Neural progenitor cell (in vitro differentiated cells): Measurements from ENCODE around the gene GMPR. TPM values are rescaled to one million over a fixed set of nuclear protein-coding genes. Genes with fewer than 3 reads are reported as not detected.

Experiments
- DNase-seq: peaks from one replicate; pipeline ENCODE4 v3.0.0-alpha.2; 2016; ENCODE audit warnings: low spot score
- H2AFZ ChIP-seq: fragments of 200-600 bp; sonication (generic); replicated peaks from 2 replicates; pipeline ENCODE4 v1.6.1; 2016; ENCODE audit warnings: antibody characterized with exemption
- H3F3A ChIP-seq: fragments of 200-600 bp; sonication (generic); 2 replicates; pipeline ENCODE4 v1.6.1; 2016; ENCODE audit warnings: antibody characterized with exemption, low read depth
- H3K27ac ChIP-seq: fragments of 200-600 bp; sonication (generic); 2 replicates; pipeline ENCODE4 v1.5.1; 2016; ENCODE audit warnings: mild to moderate bottlenecking
- H3K27me3 ChIP-seq: fragments of 200-600 bp; sonication (generic); 2 replicates; pipeline ENCODE4 v1.6.1; 2016; ENCODE audit warnings: mild to moderate bottlenecking, moderate library complexity
- H3K36me3 ChIP-seq: fragments of 200-600 bp; sonication (generic); 2 replicates; pipeline ENCODE4 v1.5.1; 2016
- H3K4me1 ChIP-seq: fragments of 200-600 bp; sonication (generic); 2 replicates; pipeline ENCODE4 v1.6.1; 2016; ENCODE audit warnings: mixed run types
- H3K4me2 ChIP-seq: fragments of 200-600 bp; sonication (generic); 2 replicates; pipeline ENCODE4 v1.6.1; 2016
- H3K4me3 ChIP-seq: fragments of 200-600 bp; sonication (generic); 2 replicates; pipeline ENCODE4 v1.5.1; 2016
- H3K79me2 ChIP-seq: fragments of 200-600 bp; sonication (generic); 2 replicates; pipeline ENCODE4 v1.6.1; 2016; ENCODE audit warnings: low read depth
- H3K9ac ChIP-seq: fragments of 200-600 bp; sonication (generic); 2 replicates; pipeline ENCODE4 v1.6.1; 2016
- H3K9me3 ChIP-seq: fragments of 200-600 bp; sonication (generic); 2 replicates; pipeline ENCODE4 v1.5.1; 2016; ENCODE audit warnings: low read depth
- H4K20me1 ChIP-seq: fragments of 200-600 bp; sonication (generic); 2 replicates; pipeline ENCODE4 v1.6.1; 2016; ENCODE audit warnings: low read depth
- H3K27ac Mint-ChIP-seq: 3 replicates; pipeline ENCODE4 v1.8.0; 2021; ENCODE audit warnings: mixed read lengths
- H3K27me3 Mint-ChIP-seq: 2 replicates; pipeline ENCODE4 v1.8.0; 2022; ENCODE audit warnings: low read depth, mild to moderate bottlenecking, inconsistent platforms, moderate library complexity, mixed read lengths; ENCODE audit not compliant: insufficient read depth
- H3K36me3 Mint-ChIP-seq: 3 replicates; pipeline ENCODE4 v1.8.0; 2021; ENCODE audit warnings: mixed read lengths
- H3K4me1 Mint-ChIP-seq: 3 replicates; pipeline ENCODE4 v1.8.0; 2021; ENCODE audit warnings: mixed read lengths
- H3K4me3 Mint-ChIP-seq: 3 replicates; pipeline ENCODE4 v1.8.0; 2021; ENCODE audit warnings: mild to moderate bottlenecking, moderate library complexity, mixed read lengths
- H3K9me3 Mint-ChIP-seq: 3 replicates; pipeline ENCODE4 v1.8.0; 2020; ENCODE audit warnings: mixed read lengths
- CTCF ChIP-seq: fragments of 200-600 bp; sonication (generic); IDR thresholded peaks from 2 replicates; pipeline ENCODE4 v1.5.1; 2017; ENCODE audit warnings: antibody characterized with exemption, mild to moderate bottlenecking
- EZH2 ChIP-seq: fragments of 200-600 bp; sonication (generic); IDR thresholded peaks from 2 replicates; pipeline ENCODE4 v1.6.1; 2017; ENCODE audit warnings: antibody characterized with exemption, mild to moderate bottlenecking, moderate library complexity
- EZH2phosphoT487 ChIP-seq: fragments of 200-600 bp; sonication (generic); IDR thresholded peaks from 2 replicates; pipeline ENCODE4 v1.6.1; 2017; ENCODE audit warnings: antibody characterized with exemption
- total RNA-seq: library from RNA; depleted of rRNA; stranded (reverse); fragments of >200 nt; gene quantifications from 2 replicates; pipeline ENCODE4 v1.2.3, GENCODE V29; 2015; ENCODE audit warnings: low replicate concordance

The GMPR gene
- total RNA-seq, 1 donor from 2014 or later: not detected

- Mint-ChIP-seq H3K27me3 (peaks cover 33% of the 10 kb centered on the region), H3K4me1 (peaks cover 39% of the 10 kb centered on the region), H3K27ac (peak overlapping the region; percentile 39), H3K9me3 (no peaks in the 10 kb centered on the region), H3K4me3 (peak overlapping the region; percentile 89), H3K36me3 (no peaks in the 10 kb centered on the region)
- Histone ChIP-seq H3K4me2 (peak overlapping the region; percentile 98), H3K9ac (no peak overlapping the region), H3K79me2 (no peaks in the 10 kb centered on the region), H3K27ac (no peak overlapping the region), H3K9me3 (no peaks in the 10 kb centered on the region), H3K4me1 (peaks cover 6% of the 10 kb centered on the region), H3K27me3 (peaks cover 73% of the 10 kb centered on the region), H4K20me1 (no peaks in the 10 kb centered on the region), H3K4me3 (peak overlapping the region; percentile 61), H3F3A (peaks cover 10% of the 10 kb centered on the region), H3K36me3 (no peaks in the 10 kb centered on the region), H2AFZ (no peak overlapping the region)
- DNase-seq: peak; percentile 46
- TF ChIP-seq EZH2: peak; percentile 57
- no peak for TF ChIP-seq EZH2phosphoT487
- TF ChIP-seq CTCF: peak; percentile 49
Measured at GRCh38 chr6:16238963-16239797, 793 bp downstream of the GMPR start.

- H3K4me3 Mint-ChIP-seq: peak overlapping the region; percentile 89
- TF ChIP-seq EZH2 (no peak), CTCF (no peak), EZH2phosphoT487 (no peak)
- Histone ChIP-seq H3K36me3 (no peaks in the 10 kb centered on the region), H3K27me3 (peaks cover 73% of the 10 kb centered on the region), H3K4me2 (peak overlapping the region; percentile 98), H3F3A (peaks cover 15% of the 10 kb centered on the region), H3K27ac (no peak overlapping the region), H3K9me3 (no peaks in the 10 kb centered on the region), H3K4me1 (peaks cover 11% of the 10 kb centered on the region), H2AFZ (no peak overlapping the region), H4K20me1 (no peaks in the 10 kb centered on the region), H3K9ac (no peak overlapping the region), H3K4me3 (no peak overlapping the region), H3K79me2 (no peaks in the 10 kb centered on the region)
- H3K4me1 Mint-ChIP-seq: peaks cover 43% of the 10 kb centered on the region
- H3K36me3 Mint-ChIP-seq: no peaks in the 10 kb centered on the region
- peaks cover 36% of the 10 kb centered on the region for H3K27me3 Mint-ChIP-seq
- peak; percentile 68 for DNase-seq
- no peak overlapping the region for H3K27ac Mint-ChIP-seq
- H3K9me3 Mint-ChIP-seq: no peaks in the 10 kb centered on the region
Measured at GRCh38 chr6:16239798-16240123, 1.4 kb downstream of the GMPR start.

- H3K79me2 ChIP-seq: no peaks in the 10 kb centered on the region
- no peak for TF ChIP-seq EZH2phosphoT487
- no peak for TF ChIP-seq EZH2
- TF ChIP-seq CTCF: no peak
- peaks cover 51% of the 10 kb centered on the region for H3K4me1 Mint-ChIP-seq
- peaks cover 75% of the 10 kb centered on the region for H3K27me3 ChIP-seq
- no peak overlapping the region for H3K27ac ChIP-seq
- no peaks in the 10 kb centered on the region for H4K20me1 ChIP-seq
- H3K4me3 Mint-ChIP-seq: peak overlapping the region; percentile 38
- peaks cover 23% of the 10 kb centered on the region for H3F3A ChIP-seq
- no peak overlapping the region for H3K9ac ChIP-seq
- H3K36me3 Mint-ChIP-seq: no peaks in the 10 kb centered on the region
- DNase-seq: peak; percentile 57
- no peak overlapping the region for H3K27ac Mint-ChIP-seq
- H3K4me2 ChIP-seq: peak overlapping the region; percentile 19
- no peaks in the 10 kb centered on the region for H3K9me3 Mint-ChIP-seq
- H3K36me3 ChIP-seq: no peaks in the 10 kb centered on the region
- no peak overlapping the region for H2AFZ ChIP-seq
- no peak overlapping the region for H3K4me3 ChIP-seq
- no peaks in the 10 kb centered on the region for H3K9me3 ChIP-seq
- peaks cover 19% of the 10 kb centered on the region for H3K4me1 ChIP-seq
- H3K27me3 Mint-ChIP-seq: peaks cover 37% of the 10 kb centered on the region
Measured at GRCh38 chr6:16240589-16241320, 2.4 kb downstream of the GMPR start.
